Peyer's patch (tissue), 4 donors: ENCODE results near the gene CABCOCO1.

ENCODE experiments used
- CTCF ChIP-seq, 6 experiments: fragments of 450-650 bp in 4 of 6; fragments of 200-600 bp in 2 of 6; sonication (generic) in 1 of 6; IDR thresholded peaks; one replicate each; pipeline ENCODE4 v1.5.1; 2017 to 2019; ENCODE audit warnings: antibody characterized with exemption in 6 of 6, mild to moderate bottlenecking in 3 of 6, moderate library complexity in 1 of 6
- POLR2A ChIP-seq, 2 donors: fragments of 450-650 bp; IDR thresholded peaks; one replicate each; pipeline ENCODE4 v1.5.1; 2017; ENCODE audit warnings: antibody characterized with exemption in 2 of 2, mild to moderate bottlenecking in 2 of 2, moderate library complexity in 2 of 2

GRCh38 chr10:61744469-61744868, 81.7 kb downstream of the CABCOCO1 start:
- no peak for TF ChIP-seq POLR2A (IDR thresholded peaks at IDR 0.05)
- peak in 3 of 6 experiments; percentile 11 to 22 (median 16) for TF ChIP-seq CTCF (IDR thresholded peaks at IDR 0.05)
